Loucy (cell line): ENCODE measurements around the gene EPYC.

Source experiments
- CTCF ChIP-seq: fragments of 200-600 bp; sonication (generic); conservative IDR thresholded peaks from 2 replicates; pipeline ENCODE4 v1.5.1; 2014; ENCODE audit warnings: mild to moderate bottlenecking, antibody characterized with exemption, low read length
- EZH2phosphoT487 ChIP-seq: fragments of 200-600 bp; IDR thresholded peaks from 2 replicates; pipeline ENCODE4 v1.6.1; 2018; ENCODE audit warnings: antibody characterized with exemption, mild to moderate bottlenecking, moderate library complexity, borderline replicate concordance

- TF ChIP-seq CTCF (no peak), EZH2phosphoT487 (no peak)
These were observed 56.9 kb downstream of the EPYC start for GRCh38 chr12:90947869-90948268.
